Spleen (tissue), 11 donors: ENCODE measurements around the gene MT1G. TPM values are rescaled to one million over a fixed set of nuclear protein-coding genes. Genes with fewer than 3 reads are reported as not detected.

Source experiments
- DNase-seq: peaks from one replicate; pipeline ENCODE4 v3.0.0-alpha.2; 2020
- H3K27ac ChIP-seq, 8 donors: fragments of 200-600 bp; sonication (generic) in 7 of 8; 1 replicate in 4 of 8; 2 replicates in 4 of 8; pipeline versions ENCODE4 v1.5.0 to v1.8.0; 2016 to 2021; ENCODE audit warnings: inconsistent platforms in 4 of 8, mild to moderate bottlenecking in 4 of 8, moderate library complexity in 1 of 8
- H3K27me3 ChIP-seq, 7 donors: fragments of 200-600 bp; sonication (generic) in 6 of 7; replicated peaks in 1 of 7; 1 replicate in 4 of 7; 2 replicates in 3 of 7; pipeline versions ENCODE4 v1.5.0 to v1.8.0; 2016 to 2021; ENCODE audit warnings: inconsistent platforms in 3 of 7, mild to moderate bottlenecking in 1 of 7
- H3K36me3 ChIP-seq, 6 donors: fragments of 200-600 bp; sonication (generic) in 5 of 6; 1 replicate in 4 of 6; 2 replicates in 2 of 6; pipeline versions ENCODE4 v1.5.0 to v1.8.0; 2016 to 2021; ENCODE audit warnings: inconsistent platforms in 2 of 6
- H3K4me1 ChIP-seq, 6 donors: fragments of 200-600 bp; sonication (generic) in 5 of 6; 1 replicate in 3 of 6; 2 replicates in 3 of 6; pipeline versions ENCODE4 v1.5.0 to v1.8.0; 2016 to 2021; ENCODE audit warnings: inconsistent platforms in 3 of 6
- H3K4me3 ChIP-seq, 8 donors: fragments of 200-600 bp; sonication (generic) in 7 of 8; 1 replicate in 4 of 8; 2 replicates in 4 of 8; pipeline versions ENCODE4 v1.5.0 to v1.8.0; 2016 to 2021; ENCODE audit warnings: inconsistent platforms in 4 of 8, mild to moderate bottlenecking in 4 of 8, moderate library complexity in 2 of 8
- H3K9me3 ChIP-seq, 8 donors: fragments of 200-600 bp; sonication (generic) in 7 of 8; 1 replicate in 4 of 8; 2 replicates in 4 of 8; pipeline versions ENCODE4 v1.5.0 to v1.8.0; 2016 to 2021; ENCODE audit warnings: inconsistent platforms in 4 of 8
- CTCF ChIP-seq, 11 experiments: fragments of 200-600 bp in 7 of 11; fragments of 450-650 bp in 4 of 11; sonication (generic) in 4 of 11; IDR thresholded peaks in 8 of 11; conservative IDR thresholded peaks in 3 of 11; 1 replicate in 7 of 11; 2 replicates in 4 of 11; pipeline versions ENCODE4 v1.4.0 to v1.8.0; 2016 to 2021; ENCODE audit warnings: antibody characterized with exemption in 11 of 11, inconsistent platforms in 4 of 11, mild to moderate bottlenecking in 1 of 11
- POLR2A ChIP-seq, 3 donors: fragments of 450-650 bp; IDR thresholded peaks; one replicate each; pipeline ENCODE4 v1.5.1; 2017; ENCODE audit warnings: antibody characterized with exemption in 3 of 3, mild to moderate bottlenecking in 1 of 3
- POLR2AphosphoS5 ChIP-seq, 3 donors: sonication (generic); formaldehyde crosslinking; IDR thresholded peaks; one replicate each; pipeline ENCODE4 v1.5.1; 2017; ENCODE audit warnings: antibody characterized with exemption in 3 of 3
- whole genome bisulfite sequencing, 5 donors: extraction: QIAGEN DNeasy Blood & Tissue Kit in 3 of 5; methylation state at CpG; one replicate each; pipeline versions ENCODE4 v1.1.5 to v1.1.7; 2013 to 2018; 5-methylcytosine and 5-hydroxymethylcytosine counted together
- intact Hi-C: fragments of 100-400 bp; cut with DNase I; formaldehyde crosslinking; loops from one replicate; pipeline ENCODE4 v1.15.0; 2023; ENCODE audit warnings: low total_unique reads
- polyA plus RNA-seq, 3 donors: library from polyadenylated mRNA; stranded (reverse); fragments of 200-250 nt; gene quantifications; one replicate each; pipeline ENCODE4 v1.2.1, GENCODE V29; 2013
- total RNA-seq, 7 donors: library from RNA; depleted of rRNA in 3 of 7; stranded (reverse); fragments of >200 nt in 3 of 7; fragmentation: NEBNext Ultra II Directional in 4 of 7; extraction: Animal tissue kit (Norgen Biotek cat#: 25700) in 4 of 7; gene quantifications; one replicate each; pipeline versions ENCODE4 v1.1.0 to v1.2.1, GENCODE V29; 2016 to 2021
- donor health status: healthy with polysubstance abuse.
- donor health status: DM: no; HTN: no; CAD: no; lungs with moderate emphysema.
- donor health status: DM: no; HTN: no; CAD: no.
- donor health status: Bipolar disorder and iron deficiency.
- donor health status: healthy.
- donor health status: DM: no; HTN: no; CAD: no.
- donor health status: DM: yes; HTN: yes; CAD: no.

The MT1G gene
- total and polyA plus RNA-seq, 10 donors = 1.1 to 12.2 (median 3.9) TPM; not detected in 5

- Histone ChIP-seq H3K4me3 (no peak overlapping the region), H3K4me1 (peaks cover 0 to 62% (median 36%) of the 10 kb centered on the region in 6 donors), H3K27ac (peak overlapping the region in 2 of 8 donors; percentile 22 to 46), H3K36me3 (no peaks in the 10 kb centered on the region), H3K27me3 (peaks cover 0 to 62% (median 39%) of the 10 kb centered on the region in 7 donors), H3K9me3 (no peaks in the 10 kb centered on the region)
- intact Hi-C loops = no loop called here
- TF ChIP-seq POLR2AphosphoS5 (IDR thresholded peaks at IDR 0.05) = no peak
- no peak for TF ChIP-seq CTCF (IDR thresholded peaks at IDR 0.05 in 8 of 11, conservative IDR thresholded peaks at IDR 0.05 in 3 of 11)
- TF ChIP-seq POLR2A (IDR thresholded peaks at IDR 0.05) = no peak
- WGBS, 5 donors = 64 to 75% (median 71%) methylated on average over 9 of the region's 9 CpGs
- no peak for DNase-seq
Measured at GRCh38 chr16:56628486-56629350, 39.1 kb downstream of the MT1G start.

- Histone ChIP-seq H3K36me3 (no peaks in the 10 kb centered on the region), H3K27me3 (peaks cover 0 to 41% (median 19%) of the 10 kb centered on the region in 7 donors), H3K9me3 (no peaks in the 10 kb centered on the region), H3K27ac (peak overlapping the region in 3 of 8 donors; percentile 71 to 84 (median 83)), H3K4me3 (peak overlapping the region in 6 of 8 donors; percentile 47 to 75 (median 49)), H3K4me1 (peaks cover 0 to 48% (median 22%) of the 10 kb centered on the region in 6 donors)
- intact Hi-C loops = no loop called here
- WGBS, 5 donors = 62 to 73% (median 69%) methylated on average over 7 of the region's 7 CpGs
- TF ChIP-seq POLR2AphosphoS5 (IDR thresholded peaks at IDR 0.05) (no peak), CTCF (IDR thresholded peaks at IDR 0.05 in 8 of 11, conservative IDR thresholded peaks at IDR 0.05 in 3 of 11) (no peak), POLR2A (IDR thresholded peaks at IDR 0.05) (no peak)
- DNase-seq = no peak
Measured at GRCh38 chr16:56626685-56627084, 41.2 kb downstream of the MT1G start.

GRCh38 chr16:56625943-56626654, 41.8 kb downstream of the MT1G start:
- no peaks in the 10 kb centered on the region for H3K36me3 ChIP-seq
- no peak for TF ChIP-seq CTCF (IDR thresholded peaks at IDR 0.05 in 8 of 11, conservative IDR thresholded peaks at IDR 0.05 in 3 of 11)
- peaks cover 0 to 35% (median 18%) of the 10 kb centered on the region in 7 donors for H3K27me3 ChIP-seq
- no peak for DNase-seq
- peaks cover 0 to 43% (median 21%) of the 10 kb centered on the region in 6 donors for H3K4me1 ChIP-seq
- 22 to 36% (median 33%) methylated on average over 15 to 16 of the region's 16 CpGs for WGBS, 5 donors
- peak overlapping the region; percentile 42 to 84 (median 79) for H3K27ac ChIP-seq
- H3K9me3 ChIP-seq = no peaks in the 10 kb centered on the region
- intact Hi-C loops = no loop called here
- peak overlapping the region; percentile 44 to 75 (median 48) for H3K4me3 ChIP-seq
